GM19463 (cell line): Measurements from ENCODE around the gene SEC61A1.

Experiments
- ATAC-seq: cut with Tn5 transposase; IDR thresholded peaks from one replicate; pipeline ENCODE4 v1.9.1; 2021; ENCODE audit warnings: mild to moderate bottlenecking, moderate library complexity; ENCODE audit not compliant: unreplicated experiment

SEC61A1 gene

GRCh38 chr3:128051837-128052594 is at the start of gene SEC61A1:
Gene SEC61A1, plus strand, starts transcription at chr3:128052437. Its CDS starts 116 bp downstream, at chr3:128052553.
- peak; percentile 94 for ATAC-seq

GRCh38 chr3:128004661-128005060 is 47.6 kb upstream of the SEC61A1 start:
- ATAC-seq = no peak

- no peak for ATAC-seq
Observed at GRCh38 chr3:128006061-128007032, 45.9 kb upstream of the SEC61A1 start.

GRCh38 chr3:128007033-128007424 is 45.2 kb upstream of the SEC61A1 start:
- no peak for ATAC-seq

- ATAC-seq = no peak
Observed at GRCh38 chr3:128009952-128010846, 42.0 kb upstream of the SEC61A1 start.

- no peak for ATAC-seq
Observed at GRCh38 chr3:128011140-128011539, 41.1 kb upstream of the SEC61A1 start.

- ATAC-seq = no peak
Observed at GRCh38 chr3:128012050-128012449, 40.2 kb upstream of the SEC61A1 start.

GRCh38 chr3:128014548-128014947 is 37.7 kb upstream of the SEC61A1 start:
- ATAC-seq = no peak

- no peak for ATAC-seq
Observed at GRCh38 chr3:128016502-128016901, 35.7 kb upstream of the SEC61A1 start.

GRCh38 chr3:128021768-128022372 is 30.4 kb upstream of the SEC61A1 start:
- ATAC-seq = no peak

- ATAC-seq = no peak
Observed at GRCh38 chr3:128033102-128033501, 19.1 kb upstream of the SEC61A1 start.

GRCh38 chr3:128036119-128036518 is 16.1 kb upstream of the SEC61A1 start:
- no peak for ATAC-seq

- ATAC-seq = no peak
Observed at GRCh38 chr3:128040041-128040440, 12.2 kb upstream of the SEC61A1 start.

- no peak for ATAC-seq
Observed at GRCh38 chr3:128040660-128041059, 11.6 kb upstream of the SEC61A1 start.

GRCh38 chr3:128041344-128041743 is 10.9 kb upstream of the SEC61A1 start:
- ATAC-seq = no peak

- ATAC-seq = no peak
Observed at GRCh38 chr3:128050597-128050996, 1.6 kb upstream of the SEC61A1 start.

GRCh38 chr3:128051459-128051836 is 789 bp upstream of the SEC61A1 start:
- ATAC-seq = no peak

GRCh38 chr3:128052595-128053351 is 536 bp downstream of the SEC61A1 start:
- ATAC-seq = no peak

GRCh38 chr3:128053614-128054013 is 1.4 kb downstream of the SEC61A1 start:
- no peak for ATAC-seq

- ATAC-seq = no peak
Observed at GRCh38 chr3:128054367-128054766, 2.1 kb downstream of the SEC61A1 start.
